Cardiac fibroblast (primary cell): Measurements from ENCODE around the gene BLACAT1.

Experiments
- DNase-seq, 2 donors: peaks; one replicate each; pipeline versions ENCODE4 v3.0.0 to v3.0.0-alpha.2; 2010; ENCODE audit warnings: low read depth in 2 of 2
- H3K4me3 ChIP-seq, 2 donors: replicated peaks in 1 of 2; 1 replicate in 1 of 2; 2 replicates in 1 of 2; pipeline ENCODE4 v1.5.1; 2011; ENCODE audit warnings: low read depth in 2 of 2, low read length in 2 of 2, mild to moderate bottlenecking in 2 of 2, moderate library complexity in 1 of 2
- CTCF ChIP-seq: IDR thresholded peaks from one replicate; pipeline ENCODE4 v1.5.1; 2011; ENCODE audit warnings: low read depth, mild to moderate bottlenecking, low read length, inconsistent platforms

BLACAT1 gene

GRCh38 chr1:205450448-205450847 lies 5.4 kb downstream of the BLACAT1 start:
- H3K4me3 ChIP-seq = no peak overlapping the region
- DNase-seq = no peak
- no peak for TF ChIP-seq CTCF

- DNase-seq = peak; percentile 22 to 66
- H3K4me3 ChIP-seq = peak overlapping the region in 1 of 2 donors; percentile 46
- no peak for TF ChIP-seq CTCF
Observed at GRCh38 chr1:205449750-205450443, 5.9 kb downstream of the BLACAT1 start.

DNA sequence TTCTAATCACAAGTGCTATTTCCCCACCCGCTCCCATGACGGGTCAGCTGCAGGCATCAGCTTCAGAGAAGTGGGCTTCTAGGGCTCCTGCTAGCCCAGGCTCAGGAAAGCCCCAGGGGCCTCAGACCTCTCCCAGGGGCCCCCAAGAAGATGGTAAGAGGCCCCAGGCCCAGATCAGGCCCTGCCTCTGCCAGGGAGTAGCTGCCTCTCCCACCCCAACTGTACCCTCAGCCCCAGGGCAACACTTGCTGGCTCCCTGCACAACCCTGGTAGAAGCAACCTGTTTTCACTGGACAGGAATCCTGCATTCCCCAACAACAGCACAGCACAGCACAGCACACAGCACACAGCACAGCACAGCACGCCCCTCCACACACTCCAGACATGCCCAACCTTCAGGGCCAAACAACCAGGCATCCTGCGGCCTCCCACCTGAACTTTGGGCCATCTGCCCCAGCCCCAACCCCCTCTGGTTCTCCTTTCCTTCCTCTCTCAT lies 6.5 kb downstream of the BLACAT1 start:
- no peak for TF ChIP-seq CTCF
- peak overlapping the region in 1 of 2 donors; percentile 46 for H3K4me3 ChIP-seq
- DNase-seq = no peak

DNA sequence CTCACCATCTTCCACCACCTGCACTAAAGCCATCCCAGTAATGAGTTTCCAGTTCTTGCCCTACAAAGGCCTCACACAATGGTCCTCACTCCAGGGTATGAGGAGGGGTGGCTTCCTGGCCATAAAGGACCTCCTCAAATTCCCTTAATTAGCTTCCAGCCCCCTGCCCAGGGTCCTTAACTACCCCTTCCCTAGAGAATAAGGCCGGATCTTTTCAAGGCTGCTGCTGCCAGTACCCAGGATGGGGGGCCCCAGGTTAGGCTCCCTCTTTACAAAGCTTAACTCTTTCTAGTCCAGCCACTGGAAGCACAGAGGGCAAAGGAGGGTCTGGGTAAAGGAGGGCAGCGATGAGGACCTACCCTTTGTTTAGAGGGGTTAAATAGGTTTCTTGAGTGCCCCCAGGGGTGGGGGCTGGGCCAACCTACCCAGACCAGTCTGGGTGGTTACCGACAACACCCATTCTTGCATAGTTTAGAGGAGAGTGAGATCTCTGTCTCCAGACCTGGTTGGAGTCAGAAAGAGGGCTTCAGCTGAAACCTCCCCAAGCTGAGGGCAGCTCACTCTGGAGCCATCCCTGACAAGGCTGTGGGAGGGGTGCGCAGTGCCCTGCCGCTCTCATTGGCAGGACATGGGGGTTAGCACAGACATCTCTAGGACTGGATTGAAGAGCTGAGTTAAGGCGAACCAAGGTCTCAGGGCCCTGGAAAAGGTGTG lies 7.1 kb downstream of the BLACAT1 start:
- TF ChIP-seq CTCF = no peak
- DNase-seq = no peak
- peak overlapping the region in 1 of 2 donors; percentile 46 for H3K4me3 ChIP-seq

- TF ChIP-seq CTCF = no peak
- DNase-seq = peak in 1 of 2 donors; percentile 71
- H3K4me3 ChIP-seq = no peak overlapping the region
Observed at GRCh38 chr1:205447457-205448341, 8.1 kb downstream of the BLACAT1 start.

- no peak for TF ChIP-seq CTCF
- no peak overlapping the region for H3K4me3 ChIP-seq
- peak in 1 of 2 donors; percentile 88 for DNase-seq
Observed at GRCh38 chr1:205446828-205447227, 9.0 kb downstream of the BLACAT1 start.
